CMK (cell line): ENCODE measurements around the gene SLC4A1.
"Not testable (repeated sequence)": the region's sequence is repeated elsewhere in the genome, so short reads cannot be mapped to it uniquely, and the experiment has no call there.

ENCODE experiments used
- DNase-seq: peaks from one replicate; pipeline ENCODE4 v3.0.0-alpha.2; 2010; ENCODE audit warnings: low read depth

The SLC4A1 gene

GRCh38 chr17:44256671-44257070 is 11.3 kb downstream of the SLC4A1 start:
- no peak for DNase-seq

GRCh38 chr17:44255915-44256314 is 12.0 kb downstream of the SLC4A1 start:
- no peak for DNase-seq

GRCh38 chr17:44254361-44255095 is 13.4 kb downstream of the SLC4A1 start:
- no peak for DNase-seq

GRCh38 chr17:44253006-44253405 is 14.9 kb downstream of the SLC4A1 start:
- DNase-seq = no peak

GRCh38 chr17:44251062-44251461 is 16.9 kb downstream of the SLC4A1 start:
- no peak for DNase-seq

- no peak for DNase-seq
Observed at GRCh38 chr17:44249501-44250246, 18.3 kb downstream of the SLC4A1 start.

GRCh38 chr17:44247876-44248736 is 19.8 kb downstream of the SLC4A1 start:
- DNase-seq = no peak

- no peak for DNase-seq
Observed at GRCh38 chr17:44247440-44247841, 20.5 kb downstream of the SLC4A1 start.

GRCh38 chr17:44241106-44241624 is 26.8 kb downstream of the SLC4A1 start:
- DNase-seq = no peak

- not testable (repeated sequence) for DNase-seq
Observed at GRCh38 chr17:44237886-44238285, 30.0 kb downstream of the SLC4A1 start.

GRCh38 chr17:44236444-44236991 is 31.4 kb downstream of the SLC4A1 start:
- DNase-seq = no peak

GRCh38 chr17:44235583-44235936 is 32.4 kb downstream of the SLC4A1 start:
- DNase-seq = no peak

- DNase-seq = no peak
Observed at GRCh38 chr17:44233582-44233981, 34.4 kb downstream of the SLC4A1 start.

GRCh38 chr17:44232061-44232460 is 35.9 kb downstream of the SLC4A1 start:
- no peak for DNase-seq

- no peak for DNase-seq
Observed at GRCh38 chr17:44230140-44230539, 37.8 kb downstream of the SLC4A1 start.

GRCh38 chr17:44229090-44229489 is 38.8 kb downstream of the SLC4A1 start:
- DNase-seq = no peak

- DNase-seq = no peak
Observed at GRCh38 chr17:44223541-44224071, 44.3 kb downstream of the SLC4A1 start.

- DNase-seq = no peak
Observed at GRCh38 chr17:44222112-44222869, 45.6 kb downstream of the SLC4A1 start.

GRCh38 chr17:44221862-44222111 is 46.1 kb downstream of the SLC4A1 start:
- DNase-seq = no peak

- DNase-seq = no peak
Observed at GRCh38 chr17:44221084-44221861, 46.7 kb downstream of the SLC4A1 start.
